Measurements from ENCODE around the gene OR8D1.

The OR8D1 gene

GRCh38 chr11:124313849-124314248, at the start of gene OR8D1:
OR8D1 (minus strand) TSS chr11:124313949; CDS start chr11:124310766, 3,183 bp downstream.
- no peak for DNase-seq (ENCODE audit: low spot score)

DNA sequence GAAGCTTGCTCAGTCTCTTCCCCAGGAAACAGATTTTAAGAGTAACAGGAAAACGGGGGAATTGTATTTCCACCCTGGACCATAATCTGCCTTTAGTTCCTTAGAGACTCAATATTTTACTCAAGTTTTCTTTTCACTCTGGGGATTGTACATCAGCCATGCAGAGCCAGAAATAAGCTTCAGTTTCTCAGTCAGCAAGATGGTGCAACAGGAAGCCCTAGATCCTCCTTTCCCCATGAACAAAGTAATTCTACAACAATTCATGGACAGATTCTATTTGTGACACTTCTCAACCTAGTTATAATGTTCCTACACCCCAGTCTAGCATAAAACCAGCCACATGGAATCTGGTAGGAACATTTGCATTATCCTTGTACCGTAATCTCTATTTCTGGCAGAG, 45.8 kb upstream of the OR8D1 start:
- DNase-seq (ENCODE audit: low spot score): no peak

- no peak for DNase-seq (ENCODE audit: low spot score)
Measured at GRCh38 chr11:124346311-124346955, 32.7 kb upstream of the OR8D1 start.

DNA sequence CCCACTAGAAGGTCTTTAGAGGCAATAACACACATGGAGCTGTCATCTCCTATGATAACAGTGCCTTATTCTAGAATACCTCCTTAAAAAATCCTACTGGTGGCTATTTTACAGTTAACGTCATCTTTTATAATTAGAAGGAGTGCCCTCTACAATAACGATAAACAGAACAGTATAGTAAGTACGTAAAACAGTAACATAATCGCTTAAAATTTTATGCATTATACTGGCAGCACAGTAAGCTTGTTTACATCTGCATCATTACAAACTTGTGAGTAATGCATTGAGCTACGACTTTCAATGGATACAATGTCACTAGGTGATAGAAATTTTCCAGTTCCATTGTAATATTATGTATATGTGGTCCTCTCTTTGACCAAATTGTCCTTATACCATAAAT, 30.6 kb upstream of the OR8D1 start:
- no peak for DNase-seq (ENCODE audit: low spot score)

- no peak for DNase-seq (ENCODE audit: low spot score)
Measured at GRCh38 chr11:124340142-124340447, 26.3 kb upstream of the OR8D1 start.

DNA sequence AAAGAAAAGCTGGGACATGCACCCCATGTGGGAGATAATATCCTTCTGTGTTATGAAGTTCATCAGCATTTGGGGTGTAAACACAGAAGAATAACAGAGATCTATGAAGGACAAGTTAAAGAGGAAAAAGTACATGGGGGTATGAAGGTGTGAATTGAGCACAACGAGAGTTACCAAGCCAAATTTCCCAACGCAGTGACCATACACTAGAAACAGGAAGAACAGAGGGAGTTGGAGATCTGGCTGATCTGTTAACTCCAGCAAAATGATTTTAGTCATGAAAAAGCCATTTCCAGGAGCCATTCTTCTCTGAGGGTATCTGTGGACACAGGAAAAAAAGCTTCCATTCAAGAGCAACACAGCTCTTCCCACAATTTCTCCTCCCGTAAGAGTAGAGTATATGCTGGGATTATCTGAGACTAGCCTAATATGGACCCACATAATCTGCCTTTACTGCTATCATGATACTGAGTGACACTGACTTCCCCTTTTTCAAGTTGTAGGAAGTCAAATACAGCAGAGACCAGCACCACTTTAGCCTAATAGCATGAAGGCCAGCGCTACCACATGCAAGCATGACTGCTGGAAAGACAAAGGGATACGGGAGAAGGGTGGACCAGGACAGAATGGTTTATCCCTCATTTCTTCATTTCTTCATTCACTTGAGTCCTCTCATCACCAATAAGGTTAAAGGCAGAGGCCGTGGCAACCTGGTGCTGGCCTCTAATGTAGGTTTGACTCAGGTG, 25.8 kb upstream of the OR8D1 start:
- no peak for DNase-seq (ENCODE audit: low spot score)

DNA sequence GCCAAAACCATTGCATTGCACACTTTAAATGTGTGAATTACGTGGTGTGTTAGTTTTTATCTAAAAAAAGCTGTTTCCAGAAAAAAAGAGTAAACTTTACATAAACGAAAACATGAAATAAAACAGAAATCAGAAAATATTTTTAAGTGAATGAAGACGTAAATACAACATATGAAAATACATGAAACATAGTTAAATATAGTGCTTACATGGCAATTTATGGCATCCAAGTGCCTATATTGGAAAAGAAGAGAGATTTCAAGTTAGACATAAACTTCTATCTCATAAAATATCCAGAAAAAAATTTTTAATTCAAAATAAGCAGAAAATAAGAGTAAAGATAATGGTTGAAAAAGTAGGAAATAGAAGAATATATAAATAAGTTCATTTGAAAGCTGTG, 18.1 kb upstream of the OR8D1 start:
- DNase-seq (ENCODE audit: low spot score): no peak

DNA sequence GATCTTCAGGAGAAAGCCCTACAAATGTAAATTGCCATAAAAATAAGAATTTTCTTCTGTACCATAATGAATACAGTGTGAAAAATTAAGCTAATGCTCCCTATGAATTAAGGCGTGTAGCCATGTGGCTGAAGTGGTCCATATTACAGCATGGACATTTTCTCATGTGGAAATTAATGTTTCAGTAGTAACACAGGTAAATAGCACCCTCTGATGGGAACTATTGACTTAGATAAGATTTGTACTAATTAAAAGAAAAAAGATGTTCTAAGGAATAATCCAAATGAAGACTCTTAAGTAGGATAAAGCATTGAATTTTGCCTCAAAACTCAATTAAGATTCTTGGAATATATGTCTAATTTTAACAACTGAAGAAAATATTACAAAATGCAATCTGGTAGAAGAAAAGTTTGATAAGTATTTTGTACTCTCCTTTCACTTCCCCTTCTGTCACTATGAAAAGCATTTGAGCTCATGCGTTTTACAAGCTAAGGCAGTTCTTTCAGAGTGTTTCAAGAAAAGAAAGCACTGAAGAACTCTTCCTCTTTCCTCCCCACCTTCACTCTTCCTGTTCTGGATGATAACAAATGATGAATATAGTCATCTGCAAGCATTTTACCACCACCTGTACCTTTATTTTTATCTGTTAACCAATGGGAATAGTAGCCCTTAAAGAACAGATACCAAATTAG, 16.2 kb upstream of the OR8D1 start:
- DNase-seq (ENCODE audit: low spot score): no peak

- no peak for DNase-seq (ENCODE audit: low spot score)
Measured at GRCh38 chr11:124327775-124328174, 14.0 kb upstream of the OR8D1 start.

- no peak for DNase-seq (ENCODE audit: low spot score)
Measured at GRCh38 chr11:124322356-124322755, 8.6 kb upstream of the OR8D1 start.

- DNase-seq (ENCODE audit: low spot score): no peak
Measured at GRCh38 chr11:124320097-124320496, 6.3 kb upstream of the OR8D1 start, which contains the start of gene OR8D2. OR8D2 (minus strand) TSS chr11:124320197; CDS start chr11:124320197, 0 bp downstream.

DNA sequence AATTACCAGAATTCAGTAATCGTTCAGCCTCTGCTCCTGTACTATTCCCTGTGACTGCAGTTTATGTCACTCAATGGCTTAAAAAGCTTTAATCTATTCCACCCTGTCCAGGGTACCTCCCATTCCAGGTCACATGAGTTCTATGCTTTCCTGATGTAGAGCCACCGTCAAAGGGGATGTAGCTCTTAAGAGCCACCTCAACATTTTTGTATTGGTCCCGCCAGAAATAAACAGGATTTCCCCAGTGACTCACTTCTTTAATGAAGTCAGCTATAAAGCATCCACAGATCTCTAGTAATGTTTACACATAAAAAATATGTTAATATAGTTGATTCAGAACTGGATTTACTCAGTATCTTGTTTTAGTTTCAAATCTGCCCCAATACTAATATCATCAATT, 1.3 kb upstream of the OR8D1 start:
- DNase-seq (ENCODE audit: low spot score): peak; percentile 0

DNA sequence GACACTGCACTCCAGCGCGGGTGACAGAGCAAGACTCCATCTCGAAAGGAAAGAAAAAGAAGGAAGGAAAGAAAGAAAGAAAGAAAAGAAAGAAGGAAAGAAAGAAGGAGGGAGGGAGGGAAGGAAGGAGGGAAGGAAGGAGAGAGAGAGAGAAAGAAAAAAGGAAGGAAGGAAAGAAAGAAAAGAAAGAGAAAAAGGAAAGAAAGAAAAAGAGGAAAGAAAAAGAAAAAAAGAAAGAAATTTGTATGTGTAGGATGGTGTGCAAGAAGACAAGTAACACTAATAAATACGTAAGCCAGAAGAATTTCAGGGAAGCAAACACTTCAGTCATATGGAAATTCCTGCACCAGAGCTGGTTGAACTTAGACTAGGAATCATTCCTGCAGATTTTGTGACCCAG, 618 bp downstream of the OR8D1 start:
- DNase-seq (ENCODE audit: low spot score): no peak

GRCh38 chr11:124311670-124312069, 2.1 kb downstream of the OR8D1 start:
- DNase-seq (ENCODE audit: low spot score): no peak

DNA sequence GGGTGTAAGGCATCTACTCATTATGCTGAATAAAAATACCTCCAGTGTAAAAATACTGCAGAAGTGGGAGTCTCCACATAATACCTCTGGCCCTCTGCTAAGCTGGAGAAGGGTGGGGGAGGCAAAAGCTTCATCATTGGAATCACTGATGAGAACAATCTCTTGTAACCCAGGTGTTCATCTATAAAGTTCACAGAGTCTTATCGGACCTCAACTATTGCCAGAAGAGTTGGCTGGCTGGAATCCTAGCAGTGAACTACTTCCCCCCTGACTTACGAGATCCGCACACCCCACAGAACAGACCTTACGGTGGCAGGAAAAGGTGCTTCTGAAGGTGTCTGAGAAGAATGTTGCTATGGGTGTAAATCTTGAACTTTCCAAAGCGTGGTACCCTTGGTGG, 2.5 kb downstream of the OR8D1 start:
- no peak for DNase-seq (ENCODE audit: low spot score)

DNA sequence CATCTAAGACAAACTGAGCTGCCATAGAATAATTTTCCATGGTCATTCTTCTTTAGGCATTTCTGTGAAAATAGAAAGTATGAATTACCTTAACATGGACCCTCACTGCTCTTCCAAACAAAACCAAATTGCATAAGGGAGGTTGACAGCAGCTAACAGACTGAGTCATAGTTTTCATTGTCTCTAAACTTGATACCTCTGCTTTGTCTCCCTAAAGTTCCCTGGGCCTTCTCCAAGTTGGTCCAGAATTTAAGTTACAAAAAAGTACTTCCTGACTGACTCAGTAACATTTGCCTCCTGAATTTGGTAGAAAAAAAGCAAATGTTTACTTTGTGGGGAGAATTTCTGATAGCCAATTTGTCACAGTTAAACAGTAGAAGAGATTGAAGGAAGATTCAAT, 3.0 kb downstream of the OR8D1 start:
- DNase-seq (ENCODE audit: low spot score): no peak

- DNase-seq (ENCODE audit: low spot score): no peak
Measured at GRCh38 chr11:124307093-124307492, 6.7 kb downstream of the OR8D1 start.

DNA sequence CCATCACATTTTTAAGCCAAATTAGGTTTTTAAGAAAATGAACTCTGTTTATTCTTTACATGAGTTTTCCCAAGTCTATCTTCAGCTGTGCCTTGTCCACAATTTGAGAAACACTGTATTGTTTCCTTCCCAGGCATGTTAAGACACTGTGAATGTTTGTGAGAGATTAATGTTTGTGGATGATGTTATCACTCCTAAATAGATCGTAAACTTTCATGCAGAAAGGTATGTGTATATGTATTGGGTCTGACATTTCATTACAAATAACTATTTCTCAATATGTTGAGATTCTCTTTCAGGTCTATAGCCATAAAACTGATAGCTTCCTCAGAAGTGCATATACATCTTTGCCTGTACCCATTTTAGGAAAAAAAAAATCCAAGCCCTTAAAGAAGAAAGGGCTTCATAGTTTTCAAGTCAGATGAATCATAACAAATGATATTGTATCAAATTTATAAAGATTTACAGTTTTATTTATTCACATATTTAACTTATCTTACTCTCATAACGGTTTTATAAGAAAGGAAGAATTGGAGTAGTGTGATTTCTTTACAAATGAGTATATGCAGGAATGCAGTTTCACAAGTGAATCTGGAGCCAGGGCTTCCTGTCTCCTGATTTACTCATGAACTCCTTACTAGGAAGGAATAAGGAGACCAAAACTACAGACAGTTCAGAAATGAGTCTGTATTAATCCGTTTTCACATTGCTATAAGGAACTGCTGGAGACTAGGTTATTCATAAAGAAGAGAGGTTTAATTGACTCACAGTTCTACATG, 11.2 kb downstream of the OR8D1 start:
- no peak for DNase-seq (ENCODE audit: low spot score)

- DNase-seq (ENCODE audit: low spot score): no peak
Measured at GRCh38 chr11:124301548-124301947, 12.2 kb downstream of the OR8D1 start.

DNA sequence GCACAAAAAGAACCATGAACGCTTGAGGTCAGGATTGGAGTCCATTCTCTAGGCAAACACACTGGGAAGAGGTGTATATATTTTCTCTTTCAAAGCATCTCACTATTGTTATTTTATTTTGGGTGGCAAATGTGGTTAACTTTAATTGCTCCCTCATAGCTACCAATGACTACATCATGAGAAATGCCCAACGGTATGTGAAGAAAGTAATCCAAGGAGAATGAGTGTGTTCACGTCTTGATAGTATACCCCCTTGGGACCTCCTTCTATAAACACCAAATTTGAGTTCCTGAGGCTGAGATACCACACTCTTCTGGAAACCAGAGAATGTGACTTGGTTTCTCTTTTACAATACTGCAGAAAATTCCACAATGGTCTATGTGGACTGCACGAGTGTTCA, 15.8 kb downstream of the OR8D1 start:
- DNase-seq (ENCODE audit: low spot score): no peak

- DNase-seq (ENCODE audit: low spot score): no peak
Measured at GRCh38 chr11:124296016-124296415, 17.7 kb downstream of the OR8D1 start.

DNA sequence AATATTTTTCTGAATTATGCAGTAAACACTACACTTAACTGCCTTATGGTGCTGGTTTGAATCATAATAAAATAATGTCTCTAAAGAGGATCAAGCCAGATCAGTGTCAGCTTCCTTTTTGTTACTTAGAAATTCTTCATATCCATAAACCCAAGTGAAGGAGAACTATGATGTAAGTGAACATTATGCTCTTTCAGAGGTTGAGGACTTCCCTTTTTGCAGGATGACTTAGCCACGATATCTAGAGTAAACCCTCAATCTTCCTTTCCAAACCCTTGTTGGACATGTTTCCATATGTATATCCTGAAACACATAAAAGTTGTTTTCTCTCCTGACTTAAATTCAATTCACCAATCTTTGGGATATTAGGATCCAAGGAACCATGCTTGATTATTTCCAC, 19.1 kb downstream of the OR8D1 start:
- DNase-seq (ENCODE audit: low spot score): no peak

All from hepatic stellate cell (primary cell).